Measurements from ENCODE around the gene DBNDD2.

DNA sequence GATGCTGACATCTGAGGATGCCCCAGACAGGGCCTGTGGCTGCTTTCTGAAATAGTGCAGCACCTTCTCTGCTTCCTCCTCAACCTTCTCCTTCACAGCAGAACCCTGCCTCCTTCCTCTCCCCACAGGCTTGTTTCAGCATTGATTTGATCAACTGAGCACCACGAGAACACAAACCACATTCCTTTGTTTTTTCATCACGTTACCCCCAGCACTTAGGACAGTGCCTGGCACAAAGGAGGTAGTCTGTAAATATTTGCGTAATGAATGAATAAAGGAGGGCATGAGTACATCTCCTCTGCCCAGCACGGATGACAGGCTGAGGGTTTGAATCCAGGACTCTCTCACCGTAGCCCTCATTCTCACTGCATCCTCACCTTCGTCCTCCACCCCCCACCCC lies 40.2 kb downstream of the DBNDD2 start:
- TF ChIP-seq, protein P1, sequence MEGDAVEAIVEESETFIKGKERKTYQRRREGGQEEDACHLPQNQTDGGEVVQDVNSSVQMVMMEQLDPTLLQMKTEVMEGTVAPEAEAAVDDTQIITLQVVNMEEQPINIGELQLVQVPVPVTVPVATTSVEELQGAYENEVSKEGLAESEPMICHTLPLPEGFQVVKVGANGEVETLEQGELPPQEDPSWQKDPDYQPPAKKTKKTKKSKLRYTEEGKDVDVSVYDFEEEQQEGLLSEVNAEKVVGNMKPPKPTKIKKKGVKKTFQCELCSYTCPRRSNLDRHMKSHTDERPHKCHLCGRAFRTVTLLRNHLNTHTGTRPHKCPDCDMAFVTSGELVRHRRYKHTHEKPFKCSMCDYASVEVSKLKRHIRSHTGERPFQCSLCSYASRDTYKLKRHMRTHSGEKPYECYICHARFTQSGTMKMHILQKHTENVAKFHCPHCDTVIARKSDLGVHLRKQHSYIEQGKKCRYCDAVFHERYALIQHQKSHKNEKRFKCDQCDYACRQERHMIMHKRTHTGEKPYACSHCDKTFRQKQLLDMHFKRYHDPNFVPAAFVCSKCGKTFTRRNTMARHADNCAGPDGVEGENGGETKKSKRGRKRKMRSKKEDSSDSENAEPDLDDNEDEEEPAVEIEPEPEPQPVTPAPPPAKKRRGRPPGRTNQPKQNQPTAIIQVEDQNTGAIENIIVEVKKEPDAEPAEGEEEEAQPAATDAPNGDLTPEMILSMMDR (IDR thresholded peaks at IDR 0.05; ENCODE audit: low read depth, low read length, poor library complexity, severe bottlenecking): no peak
- no peak for TF ChIP-seq EZH2phosphoT487 (IDR thresholded peaks at IDR 0.05; ENCODE audit: borderline replicate concordance, low read length)

Measured in DOHH2 (cell line).